Activated T-cell treated with anti-CD3 and anti-CD28 coated beads, Interleukin-2, amount 50 U/mL, for 48 hours (primary cell): ENCODE measurements around the gene SEMA3F.

ENCODE experiments used
- DNase-seq, 2 experiments: peaks; one replicate each; pipeline ENCODE4 v3.0.0-alpha.2; 2020

The SEMA3F gene

DNA sequence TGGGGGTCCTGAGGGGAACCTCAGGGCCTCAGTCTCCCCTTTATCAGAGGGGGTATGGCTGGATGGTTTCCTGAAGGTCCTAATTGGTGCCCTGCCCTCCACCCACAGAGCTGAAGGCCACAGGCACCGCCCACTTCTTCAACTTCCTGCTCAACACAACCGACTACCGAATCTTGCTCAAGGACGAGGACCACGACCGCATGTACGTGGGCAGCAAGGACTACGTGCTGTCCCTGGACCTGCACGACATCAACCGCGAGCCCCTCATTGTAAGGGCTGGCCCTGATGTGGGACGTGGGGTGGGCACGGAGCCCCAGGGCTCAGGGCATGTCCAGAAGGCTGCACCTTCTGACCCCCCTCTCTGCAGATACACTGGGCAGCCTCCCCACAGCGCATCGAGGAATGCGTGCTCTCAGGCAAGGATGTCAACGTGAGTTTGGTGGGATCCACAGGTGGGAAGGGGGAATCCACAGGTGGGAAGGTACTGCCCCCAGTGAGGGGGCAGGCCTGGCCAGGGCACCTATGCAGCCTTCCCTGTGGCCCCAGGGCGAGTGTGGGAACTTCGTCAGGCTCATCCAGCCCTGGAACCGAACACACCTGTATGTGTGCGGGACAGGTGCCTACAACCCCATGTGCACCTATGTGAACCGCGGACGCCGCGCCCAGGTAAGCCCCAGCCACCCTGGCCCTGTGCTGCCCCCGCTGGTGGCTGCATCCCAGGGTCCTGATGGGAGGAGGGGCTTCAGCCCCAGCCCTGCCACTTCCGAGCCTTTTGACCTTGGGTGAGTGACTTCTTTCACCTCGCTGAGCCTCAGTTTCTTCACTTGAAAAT is 18.8 kb downstream of the SEMA3F start:
- DNase-seq, result no peak

DNA sequence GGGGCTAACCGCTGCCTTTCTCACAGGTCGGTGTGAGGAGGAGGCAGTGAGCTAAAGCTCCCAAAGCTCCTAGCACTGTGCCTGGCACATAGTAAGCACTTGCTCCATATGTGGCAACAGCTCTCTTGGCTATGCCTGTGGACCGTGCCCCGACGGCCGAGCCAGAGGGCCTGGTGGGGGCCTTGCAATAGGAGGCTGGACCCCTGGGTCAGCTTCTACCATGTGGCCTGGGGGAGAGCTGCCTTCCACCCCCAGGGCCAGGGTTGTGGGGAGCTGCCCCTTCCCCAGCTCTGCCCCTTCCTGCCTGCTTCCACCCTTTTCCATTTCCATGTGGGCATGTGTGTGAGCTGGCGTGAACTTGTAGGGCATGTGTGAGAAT is 19.4 kb downstream of the SEMA3F start:
- no peak for DNase-seq

DNA sequence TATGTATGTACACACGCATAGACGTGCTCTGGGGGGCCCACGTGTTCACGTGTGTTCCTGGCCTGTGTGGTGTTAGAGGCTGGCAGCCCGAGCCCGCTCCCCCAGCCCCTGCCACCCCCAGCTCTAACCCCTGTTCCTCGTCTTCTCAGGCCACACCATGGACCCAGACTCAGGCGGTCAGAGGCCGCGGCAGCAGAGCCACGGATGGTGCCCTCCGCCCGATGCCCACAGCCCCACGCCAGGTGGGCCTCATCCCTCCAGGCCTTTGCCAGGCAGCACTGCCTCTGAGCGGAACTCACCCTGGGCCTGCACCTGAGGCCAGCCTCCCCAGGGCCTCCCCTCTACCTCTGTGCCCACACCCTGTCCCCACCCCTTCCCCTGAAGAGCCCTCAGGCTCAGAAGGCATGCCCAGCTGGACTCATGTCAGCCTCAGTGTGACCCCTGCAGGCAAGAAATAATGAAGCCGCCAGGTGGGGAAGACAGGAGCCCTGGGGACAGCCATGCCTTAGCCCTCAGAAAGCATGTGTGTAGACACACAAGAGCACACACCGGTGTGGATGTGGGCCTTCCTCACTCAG is 19.9 kb downstream of the SEMA3F start:
- DNase-seq, result no peak

DNA sequence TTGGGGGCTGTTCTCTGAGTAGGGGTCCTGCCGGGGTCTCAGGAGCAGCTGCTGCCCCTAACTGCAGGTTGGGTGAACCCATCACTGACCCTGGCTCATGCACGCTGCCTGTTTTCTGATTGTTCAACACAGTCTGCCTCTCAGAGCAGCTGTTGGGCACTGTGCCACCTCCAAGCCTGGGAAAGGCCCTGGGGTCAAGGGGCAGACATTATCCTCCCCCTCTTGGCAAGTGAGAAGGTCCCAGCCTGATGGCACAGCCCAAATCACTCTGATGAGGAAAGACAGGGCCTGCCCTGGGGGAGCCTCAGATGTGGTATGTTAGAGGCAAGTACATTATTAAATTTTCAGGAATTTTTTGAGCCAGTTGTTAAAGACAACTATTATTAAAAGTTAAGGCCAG is 22.2 kb downstream of the SEMA3F start:
- DNase-seq, result no peak

DNA sequence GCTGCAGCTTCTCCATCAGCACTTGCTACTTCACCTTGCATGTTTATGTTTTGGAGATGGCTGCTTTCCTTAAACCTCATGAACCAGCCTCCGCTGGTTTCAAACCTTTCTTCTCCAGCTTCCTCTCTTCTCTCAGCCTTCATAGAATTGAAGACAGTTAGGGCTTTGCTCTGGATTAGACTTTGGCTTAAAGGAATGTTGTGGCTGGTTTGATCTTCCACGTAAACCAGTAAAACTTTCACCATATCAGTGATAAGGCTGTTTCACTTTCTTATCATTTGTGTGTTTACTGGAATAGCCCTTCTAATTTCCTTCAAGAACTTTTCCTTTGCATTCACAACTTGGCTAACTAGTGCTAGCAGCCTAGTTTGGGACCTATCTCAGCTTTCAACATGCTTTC is 24.6 kb downstream of the SEMA3F start:
- DNase-seq, result no peak

DNA sequence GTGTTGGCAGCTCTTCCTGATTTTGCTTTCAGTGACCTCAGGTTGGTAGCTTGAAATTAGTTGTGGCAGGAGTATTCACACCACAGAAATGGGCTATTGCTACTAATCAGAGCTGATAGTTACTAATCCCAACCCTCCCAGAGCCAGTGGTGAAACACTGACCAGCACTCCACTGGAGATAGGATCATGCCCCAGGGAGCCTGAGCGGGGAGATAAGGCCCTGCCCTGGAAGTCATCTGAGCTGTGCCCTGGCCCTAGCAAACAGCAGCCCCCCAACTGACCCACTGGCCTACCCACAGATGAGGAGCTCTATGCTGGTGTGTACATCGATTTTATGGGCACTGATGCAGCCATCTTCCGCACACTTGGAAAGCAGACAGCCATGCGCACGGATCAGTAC is 26.9 kb downstream of the SEMA3F start:
- DNase-seq, result no peak

DNA sequence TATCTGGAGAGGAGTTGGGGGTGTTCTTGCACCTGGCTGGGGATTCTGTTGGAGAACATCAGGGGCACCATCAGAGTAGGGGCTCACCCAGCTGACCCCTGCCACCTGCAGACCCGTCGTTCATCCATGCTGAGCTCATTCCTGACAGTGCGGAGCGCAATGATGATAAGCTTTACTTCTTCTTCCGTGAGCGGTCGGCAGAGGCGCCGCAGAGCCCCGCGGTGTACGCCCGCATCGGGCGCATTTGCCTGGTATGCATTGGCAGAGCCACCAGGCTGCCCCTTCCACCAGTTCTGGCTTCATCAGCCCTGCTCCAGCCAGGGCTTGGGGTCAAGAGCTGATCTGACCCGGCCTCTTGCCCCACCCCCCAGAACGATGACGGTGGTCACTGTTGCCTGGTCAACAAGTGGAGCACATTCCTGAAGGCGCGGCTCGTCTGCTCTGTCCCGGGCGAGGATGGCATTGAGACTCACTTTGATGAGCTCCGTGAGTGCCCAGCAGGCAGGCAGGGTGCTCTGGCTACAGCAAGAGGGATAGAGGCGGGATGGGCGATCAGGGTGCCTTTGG is 27.5 kb downstream of the SEMA3F start:
- DNase-seq, result no peak

DNA sequence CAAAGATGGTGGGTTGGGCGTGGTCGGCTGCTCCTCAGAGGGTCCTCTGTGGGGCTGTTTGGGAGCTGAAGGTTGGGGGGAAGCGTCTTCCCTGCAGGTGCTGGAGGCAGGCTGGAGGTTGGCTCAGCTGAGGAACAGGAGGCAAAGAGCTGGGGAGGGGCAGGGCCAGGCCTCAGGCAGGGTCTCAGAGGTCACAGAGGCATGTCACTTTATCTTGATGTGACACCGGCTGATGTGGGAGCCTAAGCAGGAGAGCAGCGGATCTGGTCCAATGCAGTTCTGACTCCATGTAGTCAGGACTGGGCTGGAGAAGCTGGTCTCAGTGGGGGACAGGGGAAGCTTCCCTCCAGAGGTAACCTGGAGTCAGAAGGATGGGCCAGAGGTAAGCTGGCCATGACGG is 28.6 kb downstream of the SEMA3F start:
- no peak for DNase-seq

DNA sequence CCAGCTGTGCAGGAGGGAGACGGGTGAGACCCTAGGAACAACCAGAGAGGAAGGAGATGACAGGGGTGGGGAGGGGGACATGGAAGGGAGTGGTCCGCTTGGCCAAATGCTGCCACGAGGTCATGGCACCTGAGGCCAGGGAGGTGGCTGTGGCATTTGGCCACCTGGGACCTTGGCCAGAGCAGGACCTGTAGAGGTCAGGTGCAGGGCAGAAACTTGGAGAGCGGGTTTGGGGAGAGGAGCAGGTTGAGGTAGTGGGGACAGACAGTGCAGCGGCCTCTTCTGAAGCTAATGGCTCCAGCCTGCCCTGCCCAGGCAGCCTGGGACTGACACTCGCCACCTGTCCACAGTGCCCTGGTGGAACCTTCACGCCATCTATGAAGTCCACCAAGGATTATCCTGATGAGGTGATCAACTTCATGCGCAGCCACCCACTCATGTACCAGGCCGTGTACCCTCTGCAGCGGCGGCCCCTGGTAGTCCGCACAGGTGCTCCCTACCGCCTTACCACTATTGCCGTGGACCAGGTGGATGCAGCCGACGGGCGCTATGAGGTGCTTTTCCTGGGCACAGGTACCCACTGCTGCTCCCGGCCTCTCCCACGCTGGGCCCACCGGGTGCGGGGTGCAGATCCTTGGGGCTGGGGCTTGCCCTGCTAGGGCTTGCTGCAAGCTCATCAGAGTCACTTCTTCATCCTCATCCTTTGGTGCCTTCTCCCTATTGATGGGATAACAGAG is 29.3 kb downstream of the SEMA3F start:
- no peak for DNase-seq

DNA sequence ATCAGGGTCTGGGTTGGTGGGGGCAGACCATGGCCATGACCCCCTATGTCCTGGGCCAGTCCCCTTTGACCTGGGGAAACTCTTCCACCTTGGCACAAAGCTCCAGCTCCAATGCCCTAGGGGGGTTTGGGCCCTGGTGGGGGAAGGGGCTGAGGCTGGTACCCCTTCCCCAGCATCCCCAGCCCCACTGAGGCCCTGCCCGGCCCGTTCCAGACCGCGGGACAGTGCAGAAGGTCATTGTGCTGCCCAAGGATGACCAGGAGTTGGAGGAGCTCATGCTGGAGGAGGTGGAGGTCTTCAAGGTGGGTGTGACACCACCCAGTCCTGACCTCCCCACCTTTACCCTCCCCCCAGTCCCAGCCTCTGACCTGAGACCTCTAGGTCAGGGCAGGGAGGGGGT is 30.1 kb downstream of the SEMA3F start:
- DNase-seq, result no peak

DNA sequence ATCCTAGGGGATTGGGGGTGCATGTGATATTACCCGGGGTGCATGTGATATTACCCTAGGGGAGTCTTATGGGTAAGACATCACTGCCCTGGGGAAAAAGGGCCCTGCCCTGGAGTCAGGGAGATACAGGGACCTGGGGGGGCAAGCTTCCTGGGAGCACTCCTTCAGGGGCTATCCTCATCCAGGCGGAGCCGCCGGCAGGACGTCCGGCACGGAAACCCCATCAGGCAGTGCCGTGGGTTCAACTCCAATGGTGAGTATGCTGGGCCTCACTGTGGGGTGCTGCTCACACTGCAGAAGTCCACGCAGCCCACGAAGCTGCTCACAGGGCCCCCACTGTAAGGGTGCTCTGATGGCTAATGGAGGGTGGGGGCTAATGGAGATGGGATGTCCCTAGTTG is 31.0 kb downstream of the SEMA3F start:
- no peak for DNase-seq

DNA sequence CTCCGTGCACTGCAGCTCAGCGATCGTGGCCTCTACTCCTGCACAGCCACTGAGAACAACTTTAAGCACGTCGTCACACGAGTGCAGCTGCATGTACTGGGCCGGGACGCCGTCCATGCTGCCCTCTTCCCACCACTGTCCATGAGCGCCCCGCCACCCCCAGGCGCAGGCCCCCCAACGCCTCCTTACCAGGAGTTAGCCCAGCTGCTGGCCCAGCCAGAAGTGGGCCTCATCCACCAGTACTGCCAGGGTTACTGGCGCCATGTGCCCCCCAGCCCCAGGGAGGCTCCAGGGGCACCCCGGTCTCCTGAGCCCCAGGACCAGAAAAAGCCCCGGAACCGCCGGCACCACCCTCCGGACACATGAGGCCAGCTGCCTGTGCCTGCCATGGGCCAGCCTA is 32.6 kb downstream of the SEMA3F start:
- DNase-seq, result no peak

DNA sequence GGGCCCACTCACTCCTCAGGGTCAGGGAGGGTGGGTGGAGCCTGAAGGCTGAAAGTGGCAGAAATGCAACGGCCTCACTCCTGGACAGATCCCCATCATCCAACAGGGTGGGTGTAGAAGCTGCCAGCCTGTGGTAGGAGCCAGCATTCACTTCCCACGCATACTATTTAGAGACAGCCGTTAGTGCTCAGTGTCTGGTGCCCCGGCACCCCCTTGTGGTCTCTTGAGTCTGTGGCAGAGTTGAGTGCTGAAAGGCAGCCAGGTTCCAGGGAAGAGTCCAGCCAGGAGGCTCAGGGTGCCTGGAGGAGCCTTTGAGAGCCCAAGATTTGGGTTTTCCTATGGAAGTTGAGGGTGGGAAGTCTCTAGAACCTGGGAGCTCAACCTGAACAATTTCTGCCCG is 34.1 kb downstream of the SEMA3F start:
- peak; percentile 50 to 63 for DNase-seq

DNA sequence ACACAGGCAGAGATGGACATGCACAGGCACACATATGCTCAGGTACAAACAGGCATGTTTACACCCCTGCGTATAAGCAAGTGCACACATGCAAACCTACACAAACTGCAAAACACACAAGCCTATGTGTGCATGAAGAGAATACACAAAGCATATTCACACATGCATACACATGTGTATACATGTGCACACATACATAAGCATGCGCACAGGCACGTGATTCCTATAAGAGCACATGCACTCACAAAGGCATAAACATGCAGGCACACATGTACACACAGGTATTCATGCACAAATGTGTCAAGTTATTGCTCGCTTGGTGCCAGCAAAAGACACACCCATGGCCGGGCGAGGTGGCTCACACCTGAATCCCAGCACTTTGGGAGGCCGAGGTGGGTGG is 34.9 kb downstream of the SEMA3F start:
- DNase-seq, result no peak

DNA sequence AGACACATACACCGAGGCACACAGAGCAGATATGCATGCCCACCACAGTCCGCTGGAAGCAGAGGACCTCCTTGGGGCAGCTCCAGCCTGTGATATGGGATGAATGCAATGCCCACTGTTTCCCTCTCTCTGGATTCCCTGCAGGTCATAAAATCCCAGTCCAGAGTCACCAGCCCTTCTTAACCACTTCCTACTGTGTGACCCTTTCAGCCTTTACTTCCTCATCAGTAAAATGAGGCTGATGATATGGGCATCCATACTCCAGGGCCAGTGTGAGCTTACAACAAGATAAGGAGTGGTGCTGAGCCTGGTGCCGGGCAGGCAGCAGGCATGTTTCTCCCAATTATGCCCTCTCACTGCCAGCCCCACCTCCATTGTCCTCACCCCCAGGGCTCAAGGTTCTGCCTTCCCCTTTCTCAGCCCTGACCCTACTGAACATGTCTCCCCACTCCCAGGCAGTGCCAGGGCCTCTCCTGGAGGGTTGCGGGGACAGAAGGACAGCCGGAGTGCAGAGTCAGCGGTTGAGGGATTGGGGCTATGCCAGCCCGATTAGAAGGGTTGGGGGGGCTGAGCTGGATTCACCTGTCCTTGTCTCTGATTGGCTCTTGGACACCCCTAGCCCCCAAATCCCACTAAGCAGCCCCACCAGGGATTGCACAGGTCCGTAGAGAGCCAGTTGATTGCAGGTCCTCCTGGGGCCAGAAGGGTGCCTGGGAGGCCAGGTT is 36.0 kb downstream of the SEMA3F start, which contains the start of gene GNAT1:
Gene GNAT1 (plus strand): TSS at position 675 of the 725 bp plus-strand sequence. CDS start 116 bp downstream, outside the sequence.
- no peak for DNase-seq

DNA sequence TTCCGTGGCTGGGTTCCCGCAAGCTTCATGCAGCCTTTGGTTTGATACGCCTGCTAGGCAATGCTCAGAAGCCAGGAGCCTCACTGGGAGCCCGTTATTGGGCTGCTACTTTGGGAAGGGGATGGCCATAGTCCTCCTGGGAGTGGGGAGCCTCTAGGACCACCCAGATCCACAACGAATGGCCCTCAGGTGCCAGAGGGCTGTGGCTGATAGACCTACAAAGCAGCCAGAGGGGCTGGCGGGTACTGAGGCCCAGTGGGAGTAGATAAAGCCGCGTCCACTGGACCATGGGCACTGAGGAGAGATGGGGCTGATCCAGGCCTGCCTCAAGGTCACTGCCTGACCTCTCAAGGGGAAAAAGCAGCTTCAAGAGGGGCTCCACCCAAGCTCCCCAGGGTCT is 37.0 kb downstream of the SEMA3F start:
- DNase-seq, result no peak

DNA sequence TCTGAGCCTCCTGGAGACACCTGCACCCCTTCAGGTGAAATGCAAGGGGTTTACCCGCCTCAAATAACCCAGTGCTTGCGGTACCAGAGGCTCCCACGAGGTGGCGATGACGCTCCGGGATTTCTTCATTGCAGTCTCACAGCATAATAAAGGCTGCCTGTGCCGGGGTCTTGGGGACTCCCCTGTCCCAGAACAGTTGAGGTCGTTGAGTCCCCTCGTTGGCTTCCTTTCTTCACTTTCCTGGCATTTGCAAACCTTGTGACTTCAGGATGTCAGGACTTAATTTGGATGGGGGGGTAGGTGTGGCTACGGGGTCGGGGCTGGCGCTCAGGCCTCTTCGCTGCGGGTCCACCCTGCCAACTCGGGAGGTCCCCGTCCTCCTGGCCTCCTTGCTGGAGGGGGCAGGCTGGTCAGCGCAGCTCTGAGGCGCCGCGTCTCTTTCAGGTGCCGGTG is 37.6 kb downstream of the SEMA3F start:
- DNase-seq, result peak; percentile 94 to 97

DNA sequence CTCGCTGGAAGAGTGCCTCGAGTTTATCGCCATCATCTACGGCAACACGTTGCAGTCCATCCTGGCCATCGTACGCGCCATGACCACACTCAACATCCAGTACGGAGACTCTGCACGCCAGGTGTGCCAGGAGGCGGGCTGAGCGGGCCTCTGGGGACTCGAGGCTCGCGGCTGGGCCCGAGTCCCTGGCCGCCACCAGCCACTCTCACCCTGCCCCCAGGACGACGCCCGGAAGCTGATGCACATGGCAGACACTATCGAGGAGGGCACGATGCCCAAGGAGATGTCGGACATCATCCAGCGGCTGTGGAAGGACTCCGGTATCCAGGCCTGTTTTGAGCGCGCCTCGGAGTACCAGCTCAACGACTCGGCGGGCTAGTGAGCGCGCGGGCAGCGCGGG is 38.2 kb downstream of the SEMA3F start:
- DNase-seq, result peak in 1 of 2 experiments; percentile 38

DNA sequence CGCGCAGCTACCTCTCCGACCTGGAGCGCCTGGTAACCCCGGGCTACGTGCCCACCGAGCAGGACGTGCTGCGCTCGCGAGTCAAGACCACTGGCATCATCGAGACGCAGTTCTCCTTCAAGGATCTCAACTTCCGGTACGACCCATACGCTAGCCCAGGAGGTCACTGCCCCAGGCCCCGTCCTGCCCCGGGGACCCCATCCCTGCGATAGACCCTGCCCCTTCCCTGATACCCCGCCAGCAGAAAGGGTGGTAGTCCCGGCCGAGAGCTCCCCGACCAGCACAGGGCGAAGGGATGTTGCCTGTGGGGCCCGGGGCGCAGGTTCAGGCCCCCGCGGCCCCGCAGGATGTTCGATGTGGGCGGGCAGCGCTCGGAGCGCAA is 38.6 kb downstream of the SEMA3F start:
- DNase-seq, result peak in 1 of 2 experiments; percentile 31

DNA sequence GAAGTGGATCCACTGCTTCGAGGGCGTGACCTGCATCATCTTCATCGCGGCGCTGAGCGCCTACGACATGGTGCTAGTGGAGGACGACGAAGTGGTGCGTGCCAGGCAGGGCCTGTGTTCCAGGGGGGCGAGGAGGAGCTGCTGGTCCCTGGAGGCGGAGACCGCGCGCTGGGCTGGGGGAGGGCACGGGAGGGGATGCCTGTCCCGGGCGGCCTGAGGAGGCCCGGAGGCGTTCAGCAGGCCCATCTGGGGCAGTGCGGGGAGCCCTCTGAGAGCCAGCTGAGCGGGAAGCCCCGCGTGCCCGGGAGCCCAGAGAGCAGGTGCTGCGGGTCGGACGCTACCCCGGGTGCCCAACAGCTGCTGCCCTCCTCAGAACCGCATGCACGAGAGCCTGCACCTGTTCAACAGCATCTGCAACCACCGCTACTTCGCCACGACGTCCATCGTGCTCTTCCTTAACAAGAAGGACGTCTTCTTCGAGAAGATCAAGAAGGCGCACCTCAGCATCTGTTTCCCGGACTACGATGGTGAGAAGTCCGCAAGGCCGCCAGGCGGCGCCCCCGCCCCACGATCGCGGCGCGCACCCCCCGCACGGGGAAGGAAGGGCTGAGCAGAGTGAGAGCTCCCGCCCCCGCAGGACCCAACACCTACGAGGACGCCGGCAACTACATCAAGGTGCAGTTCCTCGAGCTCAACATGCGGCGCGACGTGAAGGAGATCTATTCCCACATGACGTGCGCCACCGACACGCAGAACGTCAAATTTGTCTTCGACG is 39.2 kb downstream of the SEMA3F start:
- peak; percentile 85 to 89 for DNase-seq

DNA sequence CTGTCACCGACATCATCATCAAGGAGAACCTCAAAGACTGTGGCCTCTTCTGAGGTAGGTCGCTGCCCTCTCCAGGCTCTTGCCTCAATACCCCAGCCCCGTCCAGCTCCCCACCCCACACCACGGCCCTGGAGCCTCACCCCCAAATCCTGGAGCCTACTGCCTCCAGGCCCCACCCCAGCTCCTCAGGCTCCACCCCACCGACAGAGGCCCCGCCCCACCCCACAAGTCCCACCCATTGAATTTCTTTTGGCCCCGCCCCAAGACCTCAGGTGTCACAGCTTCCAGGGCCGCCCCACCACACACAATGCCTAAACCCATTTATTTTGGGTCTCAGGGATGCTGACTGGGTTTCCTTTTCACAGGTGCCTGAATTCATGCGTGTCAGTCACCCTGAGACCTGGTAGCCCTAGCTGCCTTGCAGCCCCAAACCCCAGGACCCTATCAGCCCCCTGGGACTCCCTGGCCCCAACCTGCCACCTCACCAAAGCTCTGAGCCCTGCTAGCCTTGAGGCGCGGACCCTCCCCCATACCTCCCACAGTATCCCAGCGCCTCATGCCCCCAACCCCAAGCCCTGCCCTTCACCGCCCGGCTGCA is 39.9 kb downstream of the SEMA3F start:
- DNase-seq, result peak in 1 of 2 experiments; percentile 66
